Activated CD8-positive, alpha-beta memory T cell treated with anti-CD3 and anti-CD28 coated beads, Interleukin-2, amount 50 U/mL, for 4 hours (primary cell): ENCODE measurements around the gene PDE4D.

ENCODE experiments used
- DNase-seq: peaks from one replicate; pipeline ENCODE4 v3.0.0-alpha.2; 2020

Gene PDE4D

DNA sequence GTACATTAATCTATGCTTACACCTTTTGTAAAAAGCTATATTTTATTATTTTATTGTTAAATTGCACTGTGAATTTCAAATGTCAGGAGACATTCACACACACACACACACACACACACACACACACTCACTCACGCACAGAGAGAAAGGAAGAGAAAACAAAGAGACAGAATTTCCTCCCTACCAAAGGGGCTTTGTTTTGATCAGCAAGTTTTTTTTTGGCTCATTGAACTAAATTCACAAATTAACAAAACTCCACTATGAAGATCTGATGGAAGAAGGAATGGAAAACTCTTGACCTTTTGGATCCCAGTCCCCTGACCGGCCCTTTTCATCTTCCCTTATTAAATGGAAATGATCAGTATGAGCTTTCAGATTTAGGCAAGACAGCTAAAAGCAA is 161.2 kb downstream of the PDE4D start:
- no peak for DNase-seq

DNA sequence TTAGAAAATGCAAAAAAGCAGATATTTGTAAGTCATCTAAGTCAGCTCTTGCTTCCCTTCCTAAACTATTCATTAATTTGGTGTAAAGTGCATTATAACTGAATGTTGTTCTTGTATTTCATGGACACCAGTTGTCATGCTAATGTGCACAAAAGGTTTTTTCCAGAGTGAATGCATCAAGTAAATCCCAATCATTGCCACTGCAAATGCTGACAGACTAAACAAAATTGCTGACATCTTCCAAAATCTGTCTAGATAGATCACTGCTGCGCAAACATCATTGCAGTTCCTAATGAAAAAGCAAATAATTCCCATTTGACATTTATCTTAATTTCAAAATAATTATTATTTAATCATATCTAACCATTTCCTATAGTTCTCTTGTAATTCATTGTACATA is 161.7 kb downstream of the PDE4D start:
- no peak for DNase-seq

GRCh38 chr5:59729820-59730219 is 163.7 kb downstream of the PDE4D start:
- no peak for DNase-seq

GRCh38 chr5:59729357-59729756 is 164.2 kb downstream of the PDE4D start:
- DNase-seq = no peak

GRCh38 chr5:59728356-59728755 is 165.2 kb downstream of the PDE4D start:
- no peak for DNase-seq

DNA sequence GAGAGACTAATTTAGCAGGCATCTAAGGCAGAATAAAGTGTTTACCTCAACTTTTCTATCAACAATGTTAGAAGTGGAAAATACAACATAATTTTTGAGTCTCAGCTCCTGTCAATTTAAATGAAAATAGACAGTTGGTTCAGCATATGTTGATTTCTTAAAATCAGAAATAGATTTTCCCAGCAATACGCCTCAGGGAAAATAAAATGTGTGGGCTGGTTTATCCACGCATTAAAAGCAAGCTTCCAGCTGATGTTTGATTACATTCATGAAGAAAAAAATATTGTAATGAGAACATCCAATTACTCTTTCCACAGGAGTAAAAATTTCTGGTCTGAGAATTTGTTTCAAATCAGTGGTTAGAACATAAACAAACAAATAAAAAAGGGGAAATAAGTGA is 166.3 kb downstream of the PDE4D start:
- no peak for DNase-seq

GRCh38 chr5:59725392-59725767 is 168.1 kb downstream of the PDE4D start:
- no peak for DNase-seq

DNA sequence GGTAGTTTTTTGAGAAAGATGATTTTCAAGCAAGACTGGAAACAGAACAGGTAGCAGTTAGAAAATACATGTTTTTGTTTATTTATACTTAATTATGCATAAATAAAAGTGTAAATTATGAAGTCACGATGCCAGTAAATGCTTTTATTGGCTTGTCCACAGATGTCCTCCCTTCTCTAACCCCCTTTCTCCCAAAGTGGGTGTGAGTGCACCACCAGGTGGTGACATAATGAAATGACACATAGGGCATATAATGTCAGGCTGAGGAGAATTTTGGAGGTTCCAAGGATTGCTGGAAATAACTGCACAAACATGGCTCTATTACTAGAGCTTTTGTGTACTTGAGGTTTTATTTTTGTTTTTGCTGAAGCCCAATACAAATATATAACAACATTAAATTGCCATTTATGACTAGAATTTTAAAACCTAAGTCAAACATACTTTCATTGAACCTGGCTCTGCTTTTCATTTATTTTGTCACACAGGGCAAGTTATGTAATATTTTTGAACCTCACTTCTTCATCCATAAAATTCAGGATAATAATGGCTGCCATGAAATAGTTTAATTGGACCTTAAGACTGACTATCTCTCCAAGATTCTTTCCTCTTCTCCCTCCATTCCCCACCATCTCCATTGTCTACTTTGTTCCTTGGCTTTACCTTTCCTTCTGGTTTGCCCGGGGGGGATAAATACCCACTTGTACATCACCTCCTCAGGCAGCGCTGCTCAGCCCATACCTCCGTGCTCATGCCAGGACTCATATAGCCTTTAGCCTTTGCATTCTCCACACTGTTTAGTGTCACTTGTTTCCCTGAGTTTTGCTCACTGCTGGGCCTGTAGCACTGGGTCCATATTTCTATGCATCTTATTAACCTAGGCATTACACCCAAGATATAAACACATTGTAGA is 168.8 kb downstream of the PDE4D start:
- DNase-seq = no peak

DNA sequence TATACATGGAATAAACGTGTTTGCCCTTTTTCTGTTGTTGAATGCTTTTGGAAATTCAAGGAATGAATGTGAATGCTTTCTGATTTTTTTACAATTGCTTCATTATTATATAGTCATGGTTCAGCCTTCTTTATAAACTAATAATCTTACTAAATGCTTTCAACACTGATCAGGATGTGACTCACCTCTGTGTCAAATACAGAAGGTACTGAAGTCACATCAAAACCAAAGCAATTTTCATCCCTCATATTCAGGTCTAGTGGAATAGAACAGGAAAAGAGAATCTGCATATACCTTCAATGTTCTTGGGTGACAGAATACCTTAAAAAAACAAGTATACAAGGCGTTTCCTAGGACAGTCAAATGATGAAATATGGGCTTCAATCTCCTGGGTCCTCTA is 170.7 kb downstream of the PDE4D start:
- no peak for DNase-seq

DNA sequence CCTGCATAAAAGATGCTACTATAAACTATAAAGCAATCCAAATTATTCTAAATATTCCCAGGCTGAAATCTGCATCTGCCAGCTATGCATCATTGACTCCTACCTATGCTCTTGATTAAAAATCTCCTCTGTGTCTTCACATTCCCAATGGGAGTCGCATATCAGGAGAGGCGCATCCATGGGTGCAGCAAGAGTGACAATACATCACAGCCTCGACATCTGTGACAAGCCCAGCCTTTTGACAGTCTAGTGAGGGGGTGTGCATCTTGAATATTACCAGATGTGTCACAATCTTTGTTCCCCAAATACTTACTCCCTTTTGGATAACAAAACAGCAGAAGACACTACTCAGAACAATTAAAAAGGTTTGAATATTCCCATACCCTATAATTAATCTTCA is 171.8 kb downstream of the PDE4D start:
- DNase-seq = no peak

- no peak for DNase-seq
Measured at GRCh38 chr5:59720063-59720462, 173.5 kb downstream of the PDE4D start.

GRCh38 chr5:59716966-59717500 is 176.5 kb downstream of the PDE4D start:
- no peak for DNase-seq

DNA sequence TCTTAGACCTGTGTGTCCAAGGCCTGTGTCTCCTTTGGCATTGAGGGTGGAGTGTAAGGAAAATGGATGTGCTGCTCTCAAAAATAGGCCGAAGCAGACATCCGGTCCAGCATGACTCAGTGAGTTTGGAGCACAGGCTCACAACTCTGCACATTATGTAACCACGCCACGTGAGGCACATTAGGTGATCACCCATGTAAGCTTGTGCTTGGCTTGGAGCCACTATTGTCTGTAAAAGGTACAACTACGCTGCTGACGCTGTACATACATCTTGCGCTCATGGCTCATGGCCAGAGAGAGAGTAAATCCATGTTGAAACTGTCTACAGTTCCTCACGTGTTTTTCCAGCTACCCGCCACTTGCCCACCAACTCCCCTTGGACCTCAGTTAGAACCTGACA is 177.5 kb downstream of the PDE4D start:
- no peak for DNase-seq

DNA sequence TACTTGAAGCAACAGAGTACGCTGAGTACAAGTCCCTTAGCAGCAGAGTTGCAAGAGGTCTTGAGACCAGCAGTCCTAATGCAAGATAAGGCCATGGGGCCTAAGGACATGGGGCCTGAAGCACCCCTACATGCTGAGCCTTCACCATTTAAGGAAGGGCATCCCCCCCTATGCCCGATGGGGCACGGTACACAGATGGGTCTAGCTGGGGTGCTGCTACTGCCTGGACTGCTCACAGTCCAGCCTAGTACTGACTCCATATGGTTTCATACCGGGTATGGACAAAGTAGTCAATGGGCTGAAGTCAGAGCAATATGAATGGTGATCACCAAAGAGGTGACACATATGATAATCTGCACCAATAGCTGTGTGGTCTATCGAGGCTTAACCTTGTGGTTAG is 178.3 kb downstream of the PDE4D start:
- DNase-seq = no peak

GRCh38 chr5:59713498-59713844 is 180.1 kb downstream of the PDE4D start:
- DNase-seq = no peak

DNA sequence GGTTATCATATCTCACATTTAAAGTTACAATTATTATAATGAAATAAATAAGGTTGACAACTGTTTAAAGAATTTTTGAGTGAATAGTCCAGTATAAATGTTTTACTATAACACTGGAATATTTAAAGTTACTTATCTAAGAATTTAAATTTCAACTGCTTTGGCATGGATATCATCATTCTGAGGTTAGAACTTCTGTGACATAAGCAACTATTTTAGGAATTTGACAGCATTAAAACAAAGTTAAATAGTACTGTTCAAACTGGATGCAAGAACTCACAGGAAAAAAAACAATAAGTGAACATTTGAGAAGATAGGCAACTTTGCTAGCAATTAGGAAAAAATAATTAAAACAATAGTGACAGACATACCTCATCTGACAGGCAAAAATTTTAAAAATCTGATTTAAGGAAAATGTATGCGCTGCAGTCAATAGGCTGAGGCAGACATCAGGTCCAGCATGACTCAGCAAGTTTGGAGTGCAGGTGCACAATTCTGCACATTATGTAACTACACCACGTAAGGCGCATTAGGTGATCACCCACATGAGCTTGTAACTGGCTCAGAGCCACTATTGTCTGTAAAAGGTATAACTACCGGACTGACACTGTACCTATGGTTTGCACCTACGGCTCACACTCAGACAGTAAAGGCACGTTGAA is 180.6 kb downstream of the PDE4D start:
- no peak for DNase-seq

DNA sequence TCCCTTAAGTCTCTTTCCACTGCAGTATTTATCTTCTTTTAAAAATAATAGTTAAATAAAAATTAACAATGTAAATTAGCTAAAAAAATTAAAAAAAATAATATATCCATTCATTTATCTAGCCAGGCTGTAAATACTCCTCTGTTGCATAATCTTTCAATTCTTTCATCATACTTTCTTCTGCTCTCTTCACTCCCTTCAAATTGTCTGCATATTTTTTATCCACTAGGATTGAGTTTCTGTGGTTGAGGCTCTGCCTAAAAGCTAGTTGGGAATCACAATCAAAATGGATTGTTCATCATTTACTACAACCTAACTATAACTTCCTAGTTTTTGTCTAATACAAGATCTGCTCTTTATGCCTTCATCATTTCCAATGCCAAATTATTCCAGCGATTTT is 182.2 kb downstream of the PDE4D start:
- DNase-seq = no peak

GRCh38 chr5:59709846-59710245 is 183.7 kb downstream of the PDE4D start:
- no peak for DNase-seq

DNA sequence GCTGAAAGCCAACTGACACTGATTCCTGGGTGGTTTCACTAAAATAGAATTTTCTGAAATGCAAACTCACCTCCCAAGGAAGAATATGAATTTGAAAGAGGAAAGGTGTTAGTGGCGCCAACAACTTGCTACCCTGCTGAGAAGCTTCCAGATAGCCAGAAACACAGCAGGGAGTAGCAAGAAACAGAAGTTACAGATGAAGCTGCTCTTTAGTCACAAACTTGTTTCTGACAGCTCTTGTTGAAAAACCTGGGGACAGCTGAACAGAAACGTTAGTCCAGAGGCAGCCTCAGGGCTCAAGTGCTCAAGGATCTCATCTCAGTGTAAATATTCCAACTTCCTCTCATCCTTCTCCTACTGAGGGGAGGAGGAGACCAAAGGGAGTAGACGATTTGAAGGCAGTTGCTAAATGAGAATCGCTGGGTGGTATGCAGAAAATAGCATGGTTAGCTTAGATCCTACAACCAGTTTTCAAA is 184.1 kb downstream of the PDE4D start:
- no peak for DNase-seq

DNA sequence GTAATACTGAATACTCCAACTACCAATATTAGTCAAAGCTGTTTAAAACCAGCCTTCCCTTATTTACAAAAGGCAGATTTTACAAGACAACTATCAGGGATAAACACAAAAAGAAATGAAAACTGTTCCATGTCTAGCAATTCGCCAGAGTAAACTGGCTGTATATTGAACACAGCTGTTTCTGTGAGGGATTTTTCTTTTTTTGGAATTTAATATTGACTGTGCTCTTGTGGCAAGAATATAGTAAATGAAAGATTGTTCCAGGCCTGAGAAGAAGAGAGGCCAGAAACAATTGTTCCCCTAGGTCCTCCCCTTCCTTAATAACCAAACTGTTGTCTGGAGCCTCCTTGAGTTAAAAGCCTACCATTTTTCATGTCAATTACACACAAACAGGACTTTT is 188.6 kb downstream of the PDE4D start:
- no peak for DNase-seq

- DNase-seq = no peak
Measured at GRCh38 chr5:59703789-59704188, 189.7 kb downstream of the PDE4D start.

DNA sequence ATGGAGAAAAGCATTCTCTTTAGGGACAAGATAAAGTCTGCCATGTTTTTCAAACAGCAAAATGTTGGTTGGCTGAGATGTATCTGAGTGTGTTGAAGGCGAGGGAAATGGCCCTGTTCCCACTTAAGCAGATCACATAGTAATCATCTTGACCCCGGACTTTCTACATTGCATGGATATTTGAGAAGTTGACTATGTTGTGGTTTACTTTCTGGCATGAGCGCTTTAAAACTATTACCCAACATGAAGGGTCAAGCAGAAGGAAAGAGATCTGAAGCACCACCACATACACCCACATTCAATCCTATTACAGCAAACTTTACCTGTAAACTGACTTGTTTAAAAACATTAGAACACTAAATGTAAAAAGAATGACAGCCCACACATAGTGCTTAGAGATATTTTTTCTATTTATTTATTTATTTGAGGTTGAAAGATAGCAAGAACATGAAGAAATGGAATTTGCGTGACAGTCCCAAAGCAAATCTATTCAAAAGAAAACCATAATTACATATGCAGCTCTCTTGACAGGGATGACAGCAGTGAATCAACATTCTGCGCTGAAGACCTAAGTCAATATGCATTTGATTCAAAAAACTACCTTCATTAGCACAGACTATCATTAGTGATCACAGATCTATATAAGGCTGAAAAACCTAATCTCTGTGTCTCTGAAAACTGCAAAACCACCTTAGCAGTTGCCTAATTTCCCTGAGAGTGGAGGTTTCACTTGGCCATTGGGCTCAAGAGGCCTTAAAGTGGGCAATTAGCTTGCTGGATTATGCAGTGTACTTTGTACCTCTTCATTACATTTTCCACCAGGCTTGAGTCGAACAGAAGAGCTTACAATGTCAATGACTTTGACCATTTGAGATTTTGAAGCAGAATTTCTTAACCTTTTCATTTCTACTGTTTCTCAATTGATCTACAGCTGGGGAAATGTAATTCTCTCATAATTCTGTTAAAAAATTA is 195.0 kb downstream of the PDE4D start:
- DNase-seq = no peak

DNA sequence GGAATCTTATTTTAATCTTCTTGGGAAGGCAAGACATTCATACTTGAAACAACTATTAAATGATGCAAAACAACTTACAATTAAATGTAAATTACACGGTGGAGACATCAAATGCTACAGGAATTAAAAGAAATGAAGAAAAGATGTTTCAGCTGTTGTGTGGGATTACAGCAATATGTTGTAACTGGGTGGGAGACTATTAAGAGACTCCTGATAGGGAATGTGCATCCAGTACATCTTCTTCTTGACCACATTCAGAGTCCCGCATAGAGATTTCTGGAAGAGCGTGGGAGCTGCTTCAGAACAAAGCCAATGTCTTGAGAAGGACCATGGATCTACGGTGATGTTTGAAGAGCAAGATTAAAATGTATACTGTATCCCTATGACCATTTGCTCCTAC is 199.1 kb downstream of the PDE4D start:
- no peak for DNase-seq
